Testis (tissue), 3 donors: Measurements from ENCODE around the gene MEDAG. TPM values are rescaled to one million over a fixed set of nuclear protein-coding genes. Genes with fewer than 3 reads are reported as not detected.

Experiments
- DNase-seq: peaks from one replicate; pipeline ENCODE4 v3.0.0-alpha.2; 2019
- H3K27ac ChIP-seq, 2 donors: fragments of 200-600 bp; sonication (generic); one replicate each; pipeline ENCODE4 v1.5.1; 2019
- H3K27me3 ChIP-seq: fragments of 200-600 bp; sonication (generic); one replicate; pipeline ENCODE4 v1.5.1; 2019
- H3K36me3 ChIP-seq: fragments of 200-600 bp; sonication (generic); one replicate; pipeline ENCODE4 v1.5.1; 2017; ENCODE audit warnings: low read depth; ENCODE audit errors: missing control alignments
- H3K4me1 ChIP-seq: fragments of 200-600 bp; sonication (generic); one replicate; pipeline ENCODE4 v1.5.1; 2019
- H3K4me3 ChIP-seq, 2 donors: fragments of 200-600 bp; sonication (generic); one replicate each; pipeline ENCODE4 v1.5.1; 2017 to 2019
- H3K9me3 ChIP-seq: fragments of 200-600 bp; sonication (generic); one replicate; pipeline ENCODE4 v1.5.1; 2017
- POLR2A ChIP-seq: fragments of 450-650 bp; IDR thresholded peaks from one replicate; pipeline ENCODE4 v1.6.1; 2017; ENCODE audit warnings: antibody characterized with exemption, mild to moderate bottlenecking, moderate library complexity
- WGBS, 2 donors: methylation state at CpG; one replicate each; pipeline ENCODE4 v1.1.5; 2018; 5-methylcytosine and 5-hydroxymethylcytosine counted together
- intact Hi-C: fragments of 100-400 bp; cut with DNase I; formaldehyde crosslinking; loops from one replicate; pipeline ENCODE4 v1.15.1; 2023; ENCODE audit warnings: low total_unique reads
- polyA plus RNA-seq: library from polyadenylated mRNA; stranded (reverse); fragments of 350-450 nt; fragmentation: Illumina TruSeq; extraction: RNeasy Lipid Tissue Mini Kit (QIAGEN cat#74804); gene quantifications from one replicate; pipeline ENCODE4 v1.2.3, GENCODE V29; 2014; ENCODE audit warnings: low read depth, low replicate concordance; ENCODE audit not compliant: insufficient read depth
- total RNA-seq, 2 donors: library from RNA; depleted of rRNA; stranded (reverse); fragments of >200 nt; gene quantifications; one replicate each; pipeline ENCODE4 v1.2.3, GENCODE V29; 2016
- TF ChIP-seq, protein P1 (sequence below), 3 experiments: fragments of 450-650 bp in 2 of 3; fragments of 200-600 bp in 1 of 3; sonication (generic) in 1 of 3; IDR thresholded peaks; one replicate each; pipeline ENCODE4 v1.5.1; 2016 to 2019; ENCODE audit warnings: antibody characterized with exemption in 3 of 3, mild to moderate bottlenecking in 2 of 3, moderate library complexity in 1 of 3

The MEDAG gene
- total and polyA plus RNA-seq, 3 donors from 2014 or later: 9.6 to 23.1 (median 17.7) TPM

DNA sequence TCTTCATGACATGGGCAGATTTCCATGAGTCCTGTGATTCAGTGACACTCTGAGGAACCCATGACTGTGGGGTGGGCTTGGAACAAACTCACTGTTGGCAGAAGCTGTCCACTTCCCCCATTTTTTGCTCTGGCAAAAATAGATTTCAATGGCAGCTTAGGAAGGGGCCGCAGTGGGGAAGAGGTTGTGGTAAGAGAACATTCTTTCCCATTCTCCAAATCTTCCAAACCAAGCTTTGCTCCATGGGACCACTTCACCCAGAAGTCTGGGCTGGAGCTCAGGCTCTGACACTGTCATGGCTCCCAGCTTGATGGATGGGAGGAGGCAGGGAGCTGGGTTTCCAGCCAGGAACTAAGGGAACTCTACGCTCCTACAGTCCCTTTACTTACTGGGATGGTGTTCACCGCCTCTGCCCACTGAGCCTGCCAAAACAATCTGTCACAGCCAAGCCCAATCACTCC, 24.9 kb upstream of the MEDAG start:
- no peak overlapping the region for H3K27ac ChIP-seq
- intact Hi-C loops: no loop called here

DNA sequence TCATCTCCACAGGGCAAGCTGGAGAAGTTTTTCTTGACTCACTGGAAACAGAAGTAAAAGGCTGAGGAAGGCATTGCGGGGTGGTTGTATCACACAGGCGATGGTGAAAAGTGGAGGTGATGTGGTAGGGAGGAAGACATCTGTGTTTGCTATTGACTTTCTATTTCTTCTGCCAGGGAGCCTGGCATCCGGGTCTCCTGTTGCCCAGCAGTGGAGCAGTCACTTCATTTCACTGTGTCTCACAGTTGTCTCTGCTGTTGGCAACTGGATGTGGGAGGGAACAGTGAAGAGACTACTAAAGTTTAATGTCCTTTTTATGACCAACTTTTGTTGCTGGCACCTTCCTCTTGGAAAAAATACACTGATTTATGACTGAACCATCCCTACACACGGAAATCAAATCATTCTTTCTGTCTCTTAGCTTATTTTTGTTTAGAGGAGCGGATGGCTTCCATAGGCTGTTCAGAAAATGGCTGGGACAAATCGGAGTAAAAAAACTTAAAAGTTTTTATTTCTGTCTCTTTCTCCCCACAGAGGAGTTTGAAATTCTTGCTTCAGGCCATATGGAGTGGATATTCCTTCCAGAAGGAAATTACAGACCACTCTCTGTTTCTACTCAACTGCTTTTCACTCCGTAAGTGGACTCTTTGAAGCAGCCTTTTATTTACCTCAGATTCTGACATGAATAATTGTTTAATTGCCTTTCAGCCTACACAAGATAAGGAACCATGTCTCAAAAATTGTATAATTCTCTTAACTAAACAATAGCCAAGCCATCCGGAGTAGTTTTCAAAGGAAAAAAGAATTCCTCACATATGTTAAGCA, 23.8 kb upstream of the MEDAG start:
- Histone ChIP-seq H3K27me3 (no peaks in the 10 kb centered on the region), H3K4me1 (no peaks in the 10 kb centered on the region), H3K36me3 (no peaks in the 10 kb centered on the region), H3K4me3 (no peak overlapping the region), H3K27ac (no peak overlapping the region), H3K9me3 (no peaks in the 10 kb centered on the region)
- TF ChIP-seq, protein P1, sequence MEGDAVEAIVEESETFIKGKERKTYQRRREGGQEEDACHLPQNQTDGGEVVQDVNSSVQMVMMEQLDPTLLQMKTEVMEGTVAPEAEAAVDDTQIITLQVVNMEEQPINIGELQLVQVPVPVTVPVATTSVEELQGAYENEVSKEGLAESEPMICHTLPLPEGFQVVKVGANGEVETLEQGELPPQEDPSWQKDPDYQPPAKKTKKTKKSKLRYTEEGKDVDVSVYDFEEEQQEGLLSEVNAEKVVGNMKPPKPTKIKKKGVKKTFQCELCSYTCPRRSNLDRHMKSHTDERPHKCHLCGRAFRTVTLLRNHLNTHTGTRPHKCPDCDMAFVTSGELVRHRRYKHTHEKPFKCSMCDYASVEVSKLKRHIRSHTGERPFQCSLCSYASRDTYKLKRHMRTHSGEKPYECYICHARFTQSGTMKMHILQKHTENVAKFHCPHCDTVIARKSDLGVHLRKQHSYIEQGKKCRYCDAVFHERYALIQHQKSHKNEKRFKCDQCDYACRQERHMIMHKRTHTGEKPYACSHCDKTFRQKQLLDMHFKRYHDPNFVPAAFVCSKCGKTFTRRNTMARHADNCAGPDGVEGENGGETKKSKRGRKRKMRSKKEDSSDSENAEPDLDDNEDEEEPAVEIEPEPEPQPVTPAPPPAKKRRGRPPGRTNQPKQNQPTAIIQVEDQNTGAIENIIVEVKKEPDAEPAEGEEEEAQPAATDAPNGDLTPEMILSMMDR (IDR thresholded peaks at IDR 0.05): no peak
- no peak for TF ChIP-seq POLR2A
- WGBS, 2 donors: 81 to 84% methylated on average over 8 of the region's 8 CpGs
- intact Hi-C loops: no loop called here
- no peak for DNase-seq

More for the DNA sequence above, 24.9 kb upstream of the MEDAG start:
- Histone ChIP-seq H3K36me3 (no peaks in the 10 kb centered on the region), H3K9me3 (no peaks in the 10 kb centered on the region), H3K4me3 (no peak overlapping the region), H3K4me1 (no peaks in the 10 kb centered on the region), H3K27me3 (no peaks in the 10 kb centered on the region)
- 65 to 68% methylated on average over 3 of the region's 3 CpGs for WGBS, 2 donors
- DNase-seq: peak; percentile 27
- TF ChIP-seq, protein P1 (IDR thresholded peaks at IDR 0.05): no peak
- no peak for TF ChIP-seq POLR2A

DNA sequence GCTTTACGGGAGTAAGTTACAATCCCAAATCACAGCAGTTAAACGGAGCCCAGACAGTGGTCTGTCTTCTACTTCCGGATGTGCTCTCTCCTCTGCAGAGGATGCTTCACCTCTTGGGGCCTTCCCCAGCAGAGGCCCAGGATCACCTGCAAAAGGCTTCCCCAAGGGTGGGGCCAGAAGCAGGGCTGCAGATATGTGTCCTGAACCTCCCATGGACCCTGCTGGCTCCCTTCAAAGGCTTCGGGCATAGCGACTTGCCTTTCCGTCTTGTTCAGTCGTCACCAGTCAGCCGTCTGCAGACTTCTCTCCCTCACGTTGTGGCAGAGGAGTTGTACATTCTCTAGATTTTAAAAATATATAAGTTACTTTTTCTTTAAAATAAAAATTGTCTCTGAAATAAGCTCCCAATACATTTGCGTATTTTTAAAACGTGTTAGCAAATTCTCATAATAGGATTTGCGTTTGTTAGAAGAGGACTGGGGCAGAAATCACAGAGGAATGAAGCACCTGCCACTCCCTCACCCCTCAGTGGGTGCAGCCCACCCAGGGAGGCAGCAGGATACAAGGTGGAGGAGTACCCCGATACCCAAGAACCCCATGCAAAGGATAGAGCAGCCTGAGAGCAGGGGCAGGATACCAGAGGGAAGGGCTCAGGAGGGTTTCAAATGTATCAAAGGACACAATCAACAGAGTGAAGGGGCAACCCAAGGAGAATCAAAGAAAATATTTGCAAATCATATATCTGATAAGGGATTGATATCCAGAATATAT, 22.9 kb upstream of the MEDAG start:
- no peak for DNase-seq
- Histone ChIP-seq H3K4me3 (no peak overlapping the region), H3K27ac (no peak overlapping the region)

DNA sequence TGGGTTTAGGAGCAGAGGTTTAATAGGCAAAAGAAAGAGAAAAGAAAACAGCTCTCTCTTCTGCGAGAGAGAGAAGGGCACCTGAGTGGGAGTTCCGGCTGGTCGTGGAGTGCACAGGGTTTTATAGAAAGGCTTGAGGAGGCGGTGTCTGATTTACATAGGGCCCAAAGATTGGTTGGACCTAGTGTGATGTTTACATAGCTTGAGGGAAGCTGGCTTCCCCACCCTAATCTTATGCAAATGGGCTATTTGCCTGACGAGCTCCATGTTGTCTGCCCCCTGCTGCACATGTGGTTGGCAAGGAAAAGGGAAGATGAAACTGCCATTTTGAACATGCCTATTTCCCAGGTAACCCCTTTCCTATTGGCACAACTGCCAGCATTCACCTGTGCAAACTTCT, 21.5 kb upstream of the MEDAG start:
- no peak for DNase-seq
- Histone ChIP-seq H3K27ac (no peak overlapping the region), H3K9me3 (no peaks in the 10 kb centered on the region), H3K4me3 (no peak overlapping the region), H3K4me1 (no peaks in the 10 kb centered on the region), H3K27me3 (no peaks in the 10 kb centered on the region), H3K36me3 (no peaks in the 10 kb centered on the region)
- TF ChIP-seq, protein P1 (IDR thresholded peaks at IDR 0.05): no peak
- no peak for TF ChIP-seq POLR2A
- 89 to 96% methylated on average over 5 of the region's 5 CpGs for WGBS, 2 donors
- intact Hi-C loops: no loop called here

More for the DNA sequence above, 22.9 kb upstream of the MEDAG start:
- H3K4me1 ChIP-seq: no peaks in the 10 kb centered on the region
- H3K27me3 ChIP-seq: no peaks in the 10 kb centered on the region
- intact Hi-C loops: no loop called here
- 78 to 80% methylated on average over 13 of the region's 13 CpGs for WGBS, 2 donors
- no peaks in the 10 kb centered on the region for H3K36me3 ChIP-seq
- no peaks in the 10 kb centered on the region for H3K9me3 ChIP-seq
- no peak for TF ChIP-seq POLR2A
- TF ChIP-seq, protein P1 (IDR thresholded peaks at IDR 0.05): no peak
